GM18499 (cell line): Measurements from ENCODE around the gene STUM.

Experiments
- ATAC-seq: cut with Tn5 transposase; IDR thresholded peaks from one replicate; pipeline ENCODE4 v1.9.1; 2021; ENCODE audit warnings: moderate number of reproducible peaks; ENCODE audit not compliant: insufficient read depth, unreplicated experiment

The STUM gene

GRCh38 chr1:226557424-226557823 lies 8.9 kb downstream of the STUM start:
- no peak for ATAC-seq

DNA sequence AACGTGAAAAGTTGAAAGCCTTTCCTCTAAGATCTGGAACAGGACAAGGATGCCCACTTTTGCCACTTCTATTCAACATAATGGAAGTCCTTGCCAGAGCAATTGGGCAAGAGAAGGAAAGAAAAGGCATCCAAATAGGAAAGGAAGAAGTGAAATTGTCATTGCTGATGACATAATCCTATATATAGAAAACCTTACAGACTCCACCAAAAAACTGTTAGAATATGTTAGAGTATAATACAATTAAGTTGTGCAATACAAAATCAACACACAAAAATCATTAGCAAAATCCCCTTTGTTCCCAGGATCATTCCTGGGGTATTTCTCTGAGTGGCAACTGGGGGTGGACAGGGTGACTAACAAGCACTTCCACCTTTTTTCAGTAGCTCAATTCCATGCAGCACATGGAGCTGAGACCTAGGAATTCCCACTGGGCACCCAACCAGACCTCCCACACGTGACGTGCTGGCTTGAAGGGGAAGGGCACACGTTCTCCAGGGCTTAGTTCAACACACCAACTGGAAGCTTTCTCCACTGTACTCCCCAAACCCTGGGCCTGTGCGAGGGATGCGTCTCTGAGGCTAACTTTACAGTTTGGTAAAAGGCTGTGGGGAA lies 9.6 kb downstream of the STUM start:
- no peak for ATAC-seq

GRCh38 chr1:226560243-226560642 lies 11.7 kb downstream of the STUM start:
- no peak for ATAC-seq

GRCh38 chr1:226562989-226563388 lies 14.4 kb downstream of the STUM start:
- ATAC-seq: no peak

GRCh38 chr1:226563666-226564065 lies 15.1 kb downstream of the STUM start:
- no peak for ATAC-seq

DNA sequence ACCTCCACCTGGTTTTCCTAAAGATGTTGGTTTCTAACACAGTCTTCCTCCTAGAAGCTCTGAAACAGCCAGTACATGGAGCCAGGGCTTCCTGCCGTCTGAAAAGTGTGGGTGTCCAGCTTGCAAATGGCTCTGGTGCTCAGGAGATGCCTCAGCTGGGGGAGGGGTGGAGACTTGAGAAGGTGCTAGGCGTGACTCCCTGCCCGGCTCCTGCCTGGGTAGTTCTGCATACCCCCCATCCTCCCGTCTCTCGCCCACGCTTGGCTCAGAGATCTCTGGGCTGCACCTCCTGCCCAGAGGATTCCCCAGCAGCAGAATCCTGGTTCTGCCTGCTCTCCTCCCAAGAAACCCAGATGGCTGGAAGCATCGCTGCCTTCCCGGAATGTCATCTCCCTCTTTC lies 16.9 kb downstream of the STUM start:
- ATAC-seq: no peak

- ATAC-seq: no peak
These were observed 17.7 kb downstream of the STUM start for GRCh38 chr1:226566234-226566633.

DNA sequence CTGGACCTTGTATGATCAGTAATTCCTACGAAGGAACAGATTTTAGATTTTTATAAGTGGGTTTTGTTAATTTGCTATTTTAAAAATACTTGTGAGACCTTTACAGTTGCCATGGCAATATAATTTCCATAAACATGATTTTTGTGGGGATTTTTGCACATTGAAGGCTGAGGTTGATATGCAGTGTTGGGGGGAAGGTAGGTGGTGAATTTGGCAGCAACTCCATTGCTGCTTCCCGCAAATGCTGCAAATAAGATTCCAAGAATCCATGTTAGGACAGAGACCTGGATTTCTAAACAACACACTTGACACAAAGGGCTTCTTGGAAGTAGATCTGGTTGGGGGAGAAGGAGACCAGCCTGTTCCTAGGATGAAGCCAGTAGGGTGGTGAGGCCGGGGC lies 18.2 kb downstream of the STUM start:
- ATAC-seq: no peak

DNA sequence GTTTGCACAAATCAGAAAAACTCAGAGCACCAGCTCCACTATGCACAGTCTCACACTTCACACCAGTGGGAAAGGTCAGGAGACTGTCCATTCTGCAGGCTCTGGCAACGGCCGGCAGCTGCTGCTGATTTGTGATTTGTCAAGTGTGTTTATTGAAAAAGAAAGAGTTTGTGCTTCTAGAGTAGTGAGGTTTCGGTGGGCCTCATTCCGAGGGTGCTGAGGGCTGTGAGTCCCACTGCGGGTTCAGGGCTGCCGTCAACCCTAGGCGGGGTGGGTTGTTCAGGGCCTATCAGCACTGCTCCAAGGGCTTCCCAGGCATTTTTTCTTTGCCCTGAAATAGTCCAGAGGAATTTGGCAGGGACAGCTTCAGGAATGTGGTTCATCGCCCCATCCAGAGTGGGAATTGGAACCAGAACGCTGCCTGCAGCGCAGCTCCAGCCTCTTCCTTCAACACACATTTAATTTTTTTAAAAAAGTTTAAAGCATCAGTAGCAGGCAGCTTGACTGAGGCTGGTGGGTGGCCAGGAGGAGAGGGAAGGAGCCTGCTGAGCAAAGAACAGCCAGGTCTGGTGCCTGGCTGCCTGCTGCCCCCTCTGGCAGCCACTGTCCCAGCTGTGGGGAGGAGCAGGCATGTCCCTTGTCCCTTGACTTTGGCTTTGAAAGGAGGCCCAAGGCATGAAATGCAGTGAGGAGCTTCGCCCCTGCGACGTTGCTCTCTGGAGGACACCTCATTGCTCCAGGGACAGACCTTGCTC lies 19.7 kb downstream of the STUM start:
- ATAC-seq: no peak

- ATAC-seq: no peak
These were observed 20.6 kb downstream of the STUM start for GRCh38 chr1:226568975-226569741.

GRCh38 chr1:226569879-226570547 lies 21.4 kb downstream of the STUM start:
- no peak for ATAC-seq

DNA sequence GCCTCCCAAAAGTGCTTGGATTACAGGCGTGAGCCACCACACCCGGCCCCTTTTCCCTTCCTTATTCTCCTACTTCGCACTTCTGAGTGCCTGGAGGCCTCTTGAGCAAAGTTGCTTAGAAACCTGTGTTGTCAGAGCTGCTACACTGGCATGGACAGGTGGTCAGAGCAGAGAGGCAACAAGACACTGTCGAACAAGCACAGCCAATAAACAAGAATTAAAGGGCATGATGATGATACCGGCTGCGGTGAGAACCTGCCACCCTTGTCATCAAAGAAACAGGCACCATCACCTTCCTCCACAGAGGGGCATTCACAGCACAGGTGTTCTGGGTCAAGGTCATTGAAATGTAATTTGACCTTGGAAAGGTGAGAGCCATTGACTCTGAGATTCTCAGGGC lies 23.3 kb downstream of the STUM start:
- ATAC-seq: no peak

DNA sequence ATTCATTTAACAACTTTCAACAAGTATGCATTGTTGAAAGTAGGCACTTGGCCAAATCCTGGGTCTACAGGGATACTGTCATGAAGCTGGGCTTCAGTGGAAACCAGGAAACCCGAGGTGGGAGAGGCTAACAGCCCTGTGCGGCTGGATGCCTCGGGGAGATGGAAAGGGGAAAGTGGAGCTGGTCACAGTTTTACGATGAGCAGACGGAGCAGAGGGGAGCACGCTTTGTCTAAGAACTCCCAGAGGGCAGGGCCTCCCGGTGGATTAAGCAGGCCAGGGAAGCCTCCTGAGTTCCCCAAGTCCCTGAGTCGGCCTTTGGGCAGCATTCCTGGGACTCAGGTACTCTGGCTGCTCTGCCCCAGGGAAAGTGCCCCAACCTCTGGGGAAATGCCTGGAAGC lies 23.8 kb downstream of the STUM start:
- ATAC-seq: no peak

DNA sequence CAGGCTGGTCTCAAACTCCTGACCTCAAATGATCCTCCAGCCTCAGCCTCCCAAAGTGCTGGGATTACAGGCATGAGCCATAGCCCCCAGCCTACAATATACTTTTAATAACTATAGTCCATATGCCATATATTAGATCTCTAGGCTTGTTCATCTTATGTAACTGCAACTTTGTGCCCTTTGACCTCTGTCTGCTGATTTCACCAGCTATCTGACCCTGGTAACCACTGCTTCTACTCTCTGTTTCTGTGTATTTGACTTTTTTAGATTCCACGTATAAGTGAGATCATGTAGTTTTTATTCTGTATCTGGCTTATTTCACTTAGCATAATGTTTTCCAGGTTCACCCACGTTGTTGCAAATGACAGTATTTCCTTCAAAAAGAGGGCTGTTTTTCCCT lies 25.5 kb downstream of the STUM start:
- no peak for ATAC-seq

DNA sequence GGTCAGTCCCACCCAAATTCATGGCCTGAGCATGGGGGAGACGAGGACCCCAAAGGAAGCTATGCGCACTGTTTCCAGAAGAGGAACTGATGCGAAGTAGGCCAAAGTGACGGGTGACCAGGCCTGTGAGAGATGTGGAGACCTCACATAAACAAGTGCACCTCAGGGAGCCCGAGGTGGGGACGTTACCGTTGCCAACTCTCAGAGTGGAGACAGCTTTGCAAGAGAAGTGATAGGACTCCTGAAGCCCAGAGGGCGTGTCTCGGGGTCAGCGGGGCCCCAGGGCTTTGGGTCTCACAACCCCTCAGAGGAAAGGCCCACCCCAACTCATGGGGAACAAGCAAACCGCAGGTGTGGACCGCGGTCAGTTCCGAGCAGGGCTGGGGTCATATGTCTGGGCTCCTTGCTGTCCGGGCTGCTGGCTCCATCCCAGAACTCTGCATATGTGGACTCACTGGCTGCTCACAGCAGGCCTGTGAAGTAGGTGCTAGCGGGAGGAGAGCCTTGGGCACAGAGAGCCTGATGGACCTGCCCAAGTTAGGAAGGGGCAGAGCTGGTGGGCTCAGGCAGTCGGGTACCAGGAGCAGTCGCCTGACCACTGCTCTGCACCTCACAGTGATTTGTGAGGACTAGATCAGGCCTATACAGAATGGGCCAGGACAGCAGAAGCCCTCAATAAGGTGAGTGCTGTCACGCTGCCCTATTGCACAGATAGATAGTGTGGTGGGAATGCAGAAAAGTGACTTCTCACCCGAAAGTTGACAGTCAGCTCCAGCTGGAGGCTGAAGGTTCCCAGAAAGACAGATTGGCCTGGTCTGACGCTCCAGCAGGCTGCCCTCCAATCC lies 26.2 kb downstream of the STUM start:
- ATAC-seq: no peak

DNA sequence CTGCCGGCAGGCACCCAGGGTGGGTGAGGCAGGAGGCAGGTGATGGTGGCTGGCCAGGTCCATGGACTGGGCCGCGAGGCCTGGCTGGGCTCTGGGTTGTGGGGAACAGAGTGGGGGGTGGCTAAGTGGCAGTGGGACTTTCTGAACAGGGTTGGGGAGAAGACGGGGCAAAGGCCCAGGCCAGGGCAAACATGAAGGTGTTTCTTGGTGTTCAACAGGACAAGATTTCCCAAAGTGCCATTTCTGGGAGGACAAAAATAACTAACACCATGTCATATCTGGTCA lies 26.8 kb downstream of the STUM start:
- ATAC-seq: no peak

GRCh38 chr1:226575739-226576378 lies 27.3 kb downstream of the STUM start:
- ATAC-seq: no peak

GRCh38 chr1:226576601-226577000 lies 28.0 kb downstream of the STUM start:
- no peak for ATAC-seq

GRCh38 chr1:226577401-226578180 lies 29.0 kb downstream of the STUM start:
- no peak for ATAC-seq
